Heart right ventricle (tissue), 16 donors: Measurements from ENCODE around the gene TP63. TPM values are rescaled to one million over a fixed set of nuclear protein-coding genes. Genes with fewer than 3 reads are reported as not detected.
A peak's percentile ranks its signal among the peaks of the same experiment; 100 is the strongest.

Experiments used
- ATAC-seq, 8 donors: fragments of 200-7000 bp; cut with Tn5 transposase; one replicate each; pipeline ENCODE4 v1.9.1; 2020; ENCODE audit warnings: mild to moderate bottlenecking in 8 of 8, moderate library complexity in 8 of 8, moderate number of reproducible peaks in 1 of 8
- DNase-seq, 2 donors: peaks; one replicate each; pipeline ENCODE4 v3.0.0-alpha.2; 2020
- H3K27ac ChIP-seq, 10 donors: fragments of 200-600 bp; sonication (generic) in 2 of 10; one replicate each; pipeline versions ENCODE4 v1.5.0 to v1.8.0; 2020 to 2022; ENCODE audit warnings: mild to moderate bottlenecking in 3 of 10
- H3K27me3 ChIP-seq, 7 donors: fragments of 200-600 bp; one replicate each; pipeline ENCODE4 v1.8.0; 2021 to 2022; ENCODE audit warnings: mild to moderate bottlenecking in 2 of 7
- H3K36me3 ChIP-seq, 9 donors: fragments of 200-600 bp; sonication (generic) in 1 of 9; one replicate each; pipeline versions ENCODE4 v1.5.0 to v1.8.0; 2020 to 2022; ENCODE audit warnings: mild to moderate bottlenecking in 2 of 9
- H3K4me1 ChIP-seq, 9 donors: fragments of 200-600 bp; sonication (generic) in 1 of 9; one replicate each; pipeline versions ENCODE4 v1.5.0 to v1.8.0; 2020 to 2022; ENCODE audit warnings: mild to moderate bottlenecking in 4 of 9
- H3K4me3 ChIP-seq, 10 donors: fragments of 200-600 bp; sonication (generic) in 2 of 10; one replicate each; pipeline versions ENCODE4 v1.5.0 to v1.8.0; 2020 to 2022; ENCODE audit warnings: mild to moderate bottlenecking in 7 of 10, moderate library complexity in 2 of 10
- H3K9me3 ChIP-seq, 11 donors: fragments of 200-600 bp in 10 of 11; sonication (generic) in 2 of 11; one replicate each; pipeline versions ENCODE4 v1.5.0 to v1.8.0; 2013 to 2022; ENCODE audit warnings: mild to moderate bottlenecking in 2 of 11, control low read depth in 1 of 11, moderate library complexity in 1 of 11
- WGBS, 2 donors: extraction: QIAGEN DNeasy Blood & Tissue Kit; methylation state at CpG; one replicate each; pipeline ENCODE4 v1.1.7; 2013; ENCODE audit warnings: inconsistent platforms in 1 of 2; 5-methylcytosine and 5-hydroxymethylcytosine counted together
- intact Hi-C, 10 donors: fragments of 100-400 bp; cut with DNase I; formaldehyde crosslinking; loops; one replicate each; pipeline versions ENCODE4 v1.11.1 to v1.14.2; 2022
- polyA plus RNA-seq, 2 donors: library from polyadenylated mRNA; stranded (reverse); fragments of 200-250 nt; gene quantifications; one replicate each; pipeline ENCODE4 v1.2.3, GENCODE V29; 2013
- total RNA-seq, 10 donors: library from RNA; stranded (reverse); fragmentation: NEBNext Ultra II Directional in 3 of 10; extraction: Animal tissue kit (Norgen Biotek cat#: 25700) in 3 of 10; gene quantifications; one replicate each; pipeline versions ENCODE4 v1.2.1 to v1.2.4, GENCODE V29; 2021 to 2023
- TF ChIP-seq, protein P1 (sequence below), 9 donors: fragments of 200-600 bp; sonication (generic) in 2 of 9; IDR thresholded peaks; one replicate each; pipeline versions ENCODE4 v1.5.0 to v1.8.0; 2021 to 2022; ENCODE audit warnings: antibody characterized with exemption in 9 of 9, mild to moderate bottlenecking in 5 of 9, moderate library complexity in 1 of 9
- donor health status: Arrhythmogenic right ventricular cardiomyopathy.
- donor health status: ischemic (EF 13 %, LVEDD 7.1; RV severe dilation, severe dysfunction).
- donor health status: healthy with polysubstance abuse.
- donor health status: DM: no; HTN: yes; CAD: no.
- donor health status: DM: no; HTN: no; CAD: no.
- donor health status: ischemic (EF 25% LVEDD 6.9; RV normal size, moderate dysfunction).
- donor health status: ischemic (EF 25% LVEDD 5.7; RV mildly dilated, moderate dysfunction).
- donor health status: healthy.
- donor health status: DM: yes; HTN: yes; CAD: no.
- donor health status: Ischemic cardiomyopathy.
- donor health status: ischemic (EF 35%, LVEDD 5.7; RV mildly dilated, moderate dysfunction).
- donor health status: nonischemic (EF 11% LVEDD 7.7; RV severe dilation, severe dysfunction).
- donor health status: DM: yes; HTN: yes; CAD: no.
- donor health status: PGD.
- donor health status: ischemic (EF 29% LVEDD 5.4; RV normal size, mild dysfunction).
- donor health status: nonischemic (EF 23%, LVEDD 6.1; RV moderate dilation, normal function).

The TP63 gene
- total and polyA plus RNA-seq, 12 donors: 0.07 to 1.5 (median 0.49) TPM

GRCh38 chr3:189862385-189862998 is 231.3 kb downstream of the TP63 start:
- TF ChIP-seq, protein P1, sequence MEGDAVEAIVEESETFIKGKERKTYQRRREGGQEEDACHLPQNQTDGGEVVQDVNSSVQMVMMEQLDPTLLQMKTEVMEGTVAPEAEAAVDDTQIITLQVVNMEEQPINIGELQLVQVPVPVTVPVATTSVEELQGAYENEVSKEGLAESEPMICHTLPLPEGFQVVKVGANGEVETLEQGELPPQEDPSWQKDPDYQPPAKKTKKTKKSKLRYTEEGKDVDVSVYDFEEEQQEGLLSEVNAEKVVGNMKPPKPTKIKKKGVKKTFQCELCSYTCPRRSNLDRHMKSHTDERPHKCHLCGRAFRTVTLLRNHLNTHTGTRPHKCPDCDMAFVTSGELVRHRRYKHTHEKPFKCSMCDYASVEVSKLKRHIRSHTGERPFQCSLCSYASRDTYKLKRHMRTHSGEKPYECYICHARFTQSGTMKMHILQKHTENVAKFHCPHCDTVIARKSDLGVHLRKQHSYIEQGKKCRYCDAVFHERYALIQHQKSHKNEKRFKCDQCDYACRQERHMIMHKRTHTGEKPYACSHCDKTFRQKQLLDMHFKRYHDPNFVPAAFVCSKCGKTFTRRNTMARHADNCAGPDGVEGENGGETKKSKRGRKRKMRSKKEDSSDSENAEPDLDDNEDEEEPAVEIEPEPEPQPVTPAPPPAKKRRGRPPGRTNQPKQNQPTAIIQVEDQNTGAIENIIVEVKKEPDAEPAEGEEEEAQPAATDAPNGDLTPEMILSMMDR (IDR thresholded peaks at IDR 0.05): no peak
- Histone ChIP-seq H3K4me3 (no peak overlapping the region), H3K36me3 (no peaks in the 10 kb centered on the region), H3K9me3 (peaks cover 0 to 5% (median 0%) of the 10 kb centered on the region in 11 donors), H3K27ac (no peak overlapping the region), H3K27me3 (no peaks in the 10 kb centered on the region), H3K4me1 (peaks cover 0 to 12% (median 4%) of the 10 kb centered on the region in 9 donors)
- DNase-seq (no peak), ATAC-seq (no peak)
- intact Hi-C loops: no loop called here
- 85 to 88% methylated on average over 9 of the region's 9 CpGs for WGBS, 2 donors

DNA sequence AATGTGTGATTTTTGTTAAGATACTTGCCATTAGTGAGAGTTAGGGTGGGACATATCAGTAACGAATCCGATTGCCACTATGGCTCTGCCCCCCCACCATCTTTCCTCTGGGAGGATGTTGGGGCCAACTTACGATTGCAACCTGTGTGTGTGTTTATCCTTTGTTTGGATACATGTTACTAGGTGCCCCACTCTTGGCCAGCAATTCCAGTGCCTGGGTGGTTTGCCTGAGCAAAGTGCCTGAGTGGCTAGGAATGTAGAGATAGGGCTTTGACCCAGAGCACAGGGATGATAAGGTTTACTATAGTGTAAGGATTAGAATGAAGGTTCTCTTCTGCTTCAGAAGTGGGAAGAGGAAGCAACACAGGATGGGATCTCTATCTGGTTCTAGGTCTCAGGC is 231.8 kb downstream of the TP63 start:
- Histone ChIP-seq H3K4me1 (peaks cover 0 to 12% (median 4%) of the 10 kb centered on the region in 9 donors), H3K36me3 (no peaks in the 10 kb centered on the region), H3K27ac (no peak overlapping the region), H3K27me3 (no peaks in the 10 kb centered on the region), H3K9me3 (peaks cover 0 to 5% (median 0%) of the 10 kb centered on the region in 11 donors), H3K4me3 (no peak overlapping the region)
- intact Hi-C loops: no loop called here
- ATAC-seq: peak; percentile 73 to 99 (median 88)
- DNase-seq: peak; percentile 38 to 53
- TF ChIP-seq, protein P1 (IDR thresholded peaks at IDR 0.05): no peak
- WGBS, 2 donors: 31 to 56% methylated on average over 3 of the region's 3 CpGs

GRCh38 chr3:189868061-189868460 is 236.9 kb downstream of the TP63 start:
- TF ChIP-seq, protein P1 (IDR thresholded peaks at IDR 0.05): no peak
- Histone ChIP-seq H3K36me3 (peaks cover 0 to 15% (median 0%) of the 10 kb centered on the region in 9 donors), H3K27me3 (no peaks in the 10 kb centered on the region), H3K27ac (no peak overlapping the region), H3K4me3 (no peak overlapping the region), H3K9me3 (peaks cover 0 to 6% (median 0%) of the 10 kb centered on the region in 11 donors), H3K4me1 (peaks cover 0 to 6% (median 3%) of the 10 kb centered on the region in 9 donors)
- WGBS, 2 donors: 95 to 99% methylated on average over 3 of the region's 3 CpGs
- intact Hi-C loops: no loop called here
- no peak for ATAC-seq
- DNase-seq: no peak

DNA sequence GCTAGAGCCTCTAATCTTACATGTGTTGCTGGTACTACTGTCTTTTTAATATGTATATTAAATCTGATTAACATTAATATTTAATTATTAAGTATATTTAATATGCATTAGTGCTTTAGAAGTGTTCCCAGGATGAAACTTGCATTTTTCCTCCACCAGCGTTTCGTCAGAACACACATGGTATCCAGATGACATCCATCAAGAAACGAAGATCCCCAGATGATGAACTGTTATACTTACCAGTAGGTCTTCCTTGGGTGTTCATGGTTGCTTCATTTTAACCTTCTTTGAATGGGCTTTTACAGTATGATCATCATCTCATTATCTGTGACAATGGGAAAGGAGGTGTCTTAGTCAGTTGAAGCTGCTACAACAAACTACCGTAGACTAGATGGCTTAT is 238.0 kb downstream of the TP63 start:
- Histone ChIP-seq H3K27me3 (no peaks in the 10 kb centered on the region), H3K4me1 (no peaks in the 10 kb centered on the region), H3K36me3 (peaks cover 0 to 20% (median 0%) of the 10 kb centered on the region in 9 donors), H3K27ac (no peak overlapping the region), H3K9me3 (peaks cover 0 to 6% (median 0%) of the 10 kb centered on the region in 11 donors), H3K4me3 (no peak overlapping the region)
- WGBS, 2 donors: 93 to 97% methylated on average over 4 of the region's 4 CpGs
- TF ChIP-seq, protein P1 (IDR thresholded peaks at IDR 0.05): no peak
- intact Hi-C loops: no loop called here
- ATAC-seq: no peak
- no peak for DNase-seq
